Measurements from ENCODE around the gene GPR137. TPM values are rescaled to one million over a fixed set of nuclear protein-coding genes. Genes with fewer than 3 reads are reported as not detected.

Gene GPR137
- polyA plus RNA-seq, 1 donor from 2014 or later = 34.1 TPM

GRCh38 chr11:64244966-64245365 lies 40.7 kb upstream of the GPR137 start:
- H3K9me2 ChIP-seq (ENCODE audit: insufficient read depth, low read length) = no peaks in the 10 kb centered on the region
- peak overlapping the region; percentile 89 for H3K4me2 ChIP-seq (ENCODE audit: low read length)
- TF ChIP-seq EZH2 (IDR thresholded peaks at IDR 0.05; ENCODE audit: borderline replicate concordance, insufficient read depth, low read length, poor library complexity, severe bottlenecking) = no peak
- no peak for TF ChIP-seq POLR2AphosphoS5 (IDR thresholded peaks at IDR 0.05)
- TF ChIP-seq SMC3 (conservative IDR thresholded peaks at IDR 0.05; ENCODE audit: poor library complexity) = no peak
- TF ChIP-seq RAD21 (conservative IDR thresholded peaks at IDR 0.05) = no peak
- TF ChIP-seq EP300 (conservative IDR thresholded peaks at IDR 0.05; ENCODE audit: poor library complexity, severe bottlenecking) = no peak
- no peak for TF ChIP-seq MXI1 (conservative IDR thresholded peaks at IDR 0.05; ENCODE audit: poor library complexity, severe bottlenecking)
- no peak for TF ChIP-seq REST (IDR thresholded peaks at IDR 0.05; ENCODE audit: borderline replicate concordance)
- no peak for TF ChIP-seq TAF1 (IDR thresholded peaks at IDR 0.05; ENCODE audit: low read depth)
- no peak for TF ChIP-seq CTCF (IDR thresholded peaks at IDR 0.05; ENCODE audit: poor library complexity, severe bottlenecking)
- H3K79me2 ChIP-seq (replicated peaks; ENCODE audit: insufficient read depth, low read length) = peaks cover 13% of the 10 kb centered on the region
- H4K20me1 ChIP-seq (ENCODE audit: insufficient read depth) = no peaks in the 10 kb centered on the region
- H2AFZ ChIP-seq (ENCODE audit: low read depth, low read length) = no peak overlapping the region
- no peaks in the 10 kb centered on the region for H3K9me3 ChIP-seq (ENCODE audit: low read length)
- H3K27ac ChIP-seq (ENCODE audit: low read length) = peak overlapping the region; percentile 57
- H3K27me3 ChIP-seq (ENCODE audit: insufficient read depth, low read depth, low read length) = no peaks in the 10 kb centered on the region
- H3K36me3 ChIP-seq (ENCODE audit: insufficient read depth, low read length) = no peaks in the 10 kb centered on the region
- no peaks in the 10 kb centered on the region for H3F3A ChIP-seq (ENCODE audit: insufficient read depth, low read length, poor library complexity, severe bottlenecking)
- H3K9ac ChIP-seq (ENCODE audit: low read length) = peak overlapping the region; percentile 85
- peak overlapping the region; percentile 99 for H3K4me3 ChIP-seq (ENCODE audit: low read length)

- Histone ChIP-seq H3K79me2 (replicated peaks; ENCODE audit: insufficient read depth, low read length) (peaks cover 13% of the 10 kb centered on the region), H3K27me3 (ENCODE audit: insufficient read depth, low read depth, low read length) (no peaks in the 10 kb centered on the region), H3K9me2 (ENCODE audit: insufficient read depth, low read length) (no peaks in the 10 kb centered on the region), H3F3A (ENCODE audit: insufficient read depth, low read length, poor library complexity, severe bottlenecking) (no peaks in the 10 kb centered on the region), H3K9me3 (ENCODE audit: low read length) (no peaks in the 10 kb centered on the region), H4K20me1 (ENCODE audit: insufficient read depth) (no peaks in the 10 kb centered on the region), H2AFZ (ENCODE audit: low read depth, low read length) (no peak overlapping the region), H3K36me3 (ENCODE audit: insufficient read depth, low read length) (no peaks in the 10 kb centered on the region), H3K9ac (ENCODE audit: low read length) (peak overlapping the region; percentile 85), H3K4me3 (ENCODE audit: low read length) (peak overlapping the region; percentile 99), H3K4me2 (ENCODE audit: low read length) (peak overlapping the region; percentile 89), H3K27ac (ENCODE audit: low read length) (peak overlapping the region; percentile 57)
- TF ChIP-seq REST (IDR thresholded peaks at IDR 0.05; ENCODE audit: borderline replicate concordance) (no peak), EP300 (conservative IDR thresholded peaks at IDR 0.05; ENCODE audit: poor library complexity, severe bottlenecking) (no peak), CTCF (IDR thresholded peaks at IDR 0.05; ENCODE audit: poor library complexity, severe bottlenecking) (no peak), EZH2 (IDR thresholded peaks at IDR 0.05; ENCODE audit: borderline replicate concordance, insufficient read depth, low read length, poor library complexity, severe bottlenecking) (no peak), TAF1 (IDR thresholded peaks at IDR 0.05; ENCODE audit: low read depth) (no peak), SMC3 (conservative IDR thresholded peaks at IDR 0.05; ENCODE audit: poor library complexity) (no peak), MXI1 (conservative IDR thresholded peaks at IDR 0.05; ENCODE audit: poor library complexity, severe bottlenecking) (no peak), RAD21 (conservative IDR thresholded peaks at IDR 0.05) (no peak), POLR2AphosphoS5 (IDR thresholded peaks at IDR 0.05) (no peak)
These were observed 40.2 kb upstream of the GPR137 start for GRCh38 chr11:64245401-64245796.

All from neural cell (in vitro differentiated cells).